ENCODE data around the gene NOC2L. TPM values are rescaled to one million over a fixed set of nuclear protein-coding genes. Genes with fewer than 3 reads are reported as not detected.

NOC2L gene
- total RNA-seq, 1 donor from 2014 or later, result 121 TPM

GRCh38 chr1:942864-943533 lies 16.1 kb downstream of the NOC2L start:
- DNase-seq (ENCODE audit: low read depth, low spot score), result no peak

- DNase-seq (ENCODE audit: low read depth, low spot score), result no peak
Observed at GRCh38 chr1:942411-942821, 16.6 kb downstream of the NOC2L start.

- DNase-seq (ENCODE audit: low read depth, low spot score), result no peak
Observed at GRCh38 chr1:941588-942383, 17.3 kb downstream of the NOC2L start.

- no peak for DNase-seq (ENCODE audit: low read depth, low spot score)
Observed at GRCh38 chr1:941015-941587, 18.0 kb downstream of the NOC2L start.

GRCh38 chr1:940107-941014 lies 18.7 kb downstream of the NOC2L start:
- DNase-seq (ENCODE audit: low read depth, low spot score), result no peak

GRCh38 chr1:939511-940106 lies 19.4 kb downstream of the NOC2L start:
- no peak for DNase-seq (ENCODE audit: low read depth, low spot score)

- DNase-seq (ENCODE audit: low read depth, low spot score), result no peak
Observed at GRCh38 chr1:938711-939489, 20.2 kb downstream of the NOC2L start.

GRCh38 chr1:938088-938683 lies 20.9 kb downstream of the NOC2L start:
- no peak for DNase-seq (ENCODE audit: low read depth, low spot score)

GRCh38 chr1:937521-937920 lies 21.5 kb downstream of the NOC2L start:
- DNase-seq (ENCODE audit: low read depth, low spot score), result no peak

GRCh38 chr1:936348-937264 lies 22.4 kb downstream of the NOC2L start:
- DNase-seq (ENCODE audit: low read depth, low spot score), result no peak

GRCh38 chr1:935751-936231 lies 23.3 kb downstream of the NOC2L start:
- DNase-seq (ENCODE audit: low read depth, low spot score), result no peak

GRCh38 chr1:934991-935750 lies 23.9 kb downstream of the NOC2L start:
- no peak for DNase-seq (ENCODE audit: low read depth, low spot score)

GRCh38 chr1:933603-933940 lies 25.5 kb downstream of the NOC2L start:
- DNase-seq (ENCODE audit: low read depth, low spot score), result no peak

- no peak for DNase-seq (ENCODE audit: low read depth, low spot score)
Observed at GRCh38 chr1:932776-933602, 26.1 kb downstream of the NOC2L start.

- DNase-seq (ENCODE audit: low read depth, low spot score), result no peak
Observed at GRCh38 chr1:932173-932510, 26.9 kb downstream of the NOC2L start.

- no peak for DNase-seq (ENCODE audit: low read depth, low spot score)
Observed at GRCh38 chr1:931380-932172, 27.5 kb downstream of the NOC2L start.
